Transverse colon (tissue), 3 donors: ENCODE results near the gene LRP1B.

Experiments used
- POLR2A ChIP-seq: fragments of 450-650 bp; IDR thresholded peaks from one replicate; pipeline ENCODE4 v1.6.1; 2016; ENCODE audit warnings: antibody characterized with exemption, mild to moderate bottlenecking, moderate library complexity
- TF ChIP-seq, protein P1 (sequence below), 5 experiments: fragments of 200-600 bp in 3 of 5; fragments of 450-650 bp in 2 of 5; sonication (generic) in 3 of 5; IDR thresholded peaks; 1 replicate in 2 of 5; 2 replicates in 3 of 5; pipeline ENCODE4 v1.5.1; 2016 to 2017; ENCODE audit warnings: antibody characterized with exemption in 5 of 5, inconsistent platforms in 3 of 5, mild to moderate bottlenecking in 2 of 5, moderate library complexity in 1 of 5

DNA sequence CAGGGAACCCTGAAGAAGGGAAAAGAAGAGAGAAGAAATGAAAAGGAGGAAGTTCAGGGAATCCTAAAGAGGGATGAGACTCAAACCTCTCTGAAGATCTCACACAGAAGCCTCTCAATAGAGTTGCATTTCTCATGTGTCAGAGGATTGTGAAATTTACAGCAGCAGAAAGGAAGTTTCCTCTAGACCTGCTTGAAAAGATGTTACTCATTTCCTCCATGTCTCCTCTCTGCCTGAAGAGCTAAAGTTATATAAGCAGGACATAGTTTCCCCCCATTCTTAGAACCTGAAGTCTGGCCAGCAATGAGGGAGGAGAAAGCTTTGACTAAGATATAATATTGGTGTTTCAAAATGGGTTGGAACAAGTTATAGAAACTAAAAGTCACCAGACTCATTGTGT lies 1155.6 kb downstream of the LRP1B start:
- TF ChIP-seq, protein P1, sequence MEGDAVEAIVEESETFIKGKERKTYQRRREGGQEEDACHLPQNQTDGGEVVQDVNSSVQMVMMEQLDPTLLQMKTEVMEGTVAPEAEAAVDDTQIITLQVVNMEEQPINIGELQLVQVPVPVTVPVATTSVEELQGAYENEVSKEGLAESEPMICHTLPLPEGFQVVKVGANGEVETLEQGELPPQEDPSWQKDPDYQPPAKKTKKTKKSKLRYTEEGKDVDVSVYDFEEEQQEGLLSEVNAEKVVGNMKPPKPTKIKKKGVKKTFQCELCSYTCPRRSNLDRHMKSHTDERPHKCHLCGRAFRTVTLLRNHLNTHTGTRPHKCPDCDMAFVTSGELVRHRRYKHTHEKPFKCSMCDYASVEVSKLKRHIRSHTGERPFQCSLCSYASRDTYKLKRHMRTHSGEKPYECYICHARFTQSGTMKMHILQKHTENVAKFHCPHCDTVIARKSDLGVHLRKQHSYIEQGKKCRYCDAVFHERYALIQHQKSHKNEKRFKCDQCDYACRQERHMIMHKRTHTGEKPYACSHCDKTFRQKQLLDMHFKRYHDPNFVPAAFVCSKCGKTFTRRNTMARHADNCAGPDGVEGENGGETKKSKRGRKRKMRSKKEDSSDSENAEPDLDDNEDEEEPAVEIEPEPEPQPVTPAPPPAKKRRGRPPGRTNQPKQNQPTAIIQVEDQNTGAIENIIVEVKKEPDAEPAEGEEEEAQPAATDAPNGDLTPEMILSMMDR (IDR thresholded peaks at IDR 0.05) = no peak
- TF ChIP-seq POLR2A = no peak
